K562 (cell line): Measurements from ENCODE around the gene EEFSEC. TPM values are rescaled to one million over a fixed set of nuclear protein-coding genes. Genes with fewer than 3 reads are reported as not detected.

Source experiments
- ATAC-seq: fragments of 200-7000 bp; cut with Tn5 transposase; 3 replicates; pipeline ENCODE4 v1.9.1; 2020; ENCODE audit warnings: moderate library complexity
- BruUV-seq: library from RNA; stranded (reverse); fragments of 400-500 nt; replicated peaks from 2 replicates; lab custom pipeline; 2021; lab: Mats Ljungman, UMichigan
- CTCF ChIA-PET: fragments of 300-600 bp; formaldehyde crosslinking; extraction: SDS; loops from one replicate; lab custom pipeline; 2021; ENCODE audit warnings: low intra/inter-chr PET ratio; lab: Yijun Ruan, JAX
- POLR2A ChIA-PET: fragments of 300-600, 350-650 bp; sonication (Branson Sonifier 250); formaldehyde crosslinking; extraction: SDS; loops from one replicate; lab custom pipeline; 2021; ENCODE audit warnings: antibody characterized with exemption, inconsistent platforms; lab: Yijun Ruan, JAX
- DNase-seq, 4 experiments: peaks; one replicate each; pipeline versions ENCODE4 v3.0.0 to v3.0.0-alpha.2; 2011 to 2018; ENCODE audit warnings: low spot score in 3 of 4, mixed read lengths in 3 of 4; ENCODE audit errors: extremely low read depth in 1 of 4
- FAIRE-seq: peaks from 2 replicates; lab custom pipeline; 2011; peaks lifted over from hg19 to GRCh38; lab: Jason Lieb, UNC
- H2AFZ ChIP-seq: 2 replicates; pipeline ENCODE4 v1.6.0; 2011; ENCODE audit warnings: low read depth, low read length, control low read depth, inconsistent platforms
- H3K27ac ChIP-seq: fragments of 200-600 bp; 3 replicates; pipeline ENCODE4 v1.8.0; 2011; ENCODE audit warnings: low read depth, mild to moderate bottlenecking, control low read depth, inconsistent platforms, low read length, moderate library complexity, mixed read lengths; ENCODE audit errors: extremely low read depth
- H3K27me3 ChIP-seq, 2 experiments: fragments of 300-600 bp in 1 of 2; 2 replicates in 1 of 2; 3 replicates in 1 of 2; pipeline versions ENCODE4 v1.6.0 to v1.8.0; 2011; ENCODE audit warnings: inconsistent platforms in 2 of 2, low read length in 2 of 2, mild to moderate bottlenecking in 1 of 2, mixed read lengths in 1 of 2, moderate library complexity in 1 of 2; ENCODE audit not compliant: control insufficient read depth in 2 of 2, insufficient read depth in 2 of 2
- H3K36me3 ChIP-seq: fragments of 300-600 bp; 3 replicates; pipeline ENCODE4 v1.8.0; 2011; ENCODE audit warnings: mild to moderate bottlenecking, low read length, inconsistent platforms; ENCODE audit not compliant: control insufficient read depth, insufficient read depth
- H3K4me1 ChIP-seq, 2 experiments: fragments of 200-600 bp in 1 of 2; replicated peaks in 1 of 2; 2 replicates in 1 of 2; 3 replicates in 1 of 2; pipeline versions ENCODE4 v1.5.1 to v1.8.0; 2011; ENCODE audit warnings: inconsistent platforms in 2 of 2, low read length in 2 of 2, mild to moderate bottlenecking in 1 of 2, mixed read lengths in 1 of 2, moderate library complexity in 1 of 2; ENCODE audit not compliant: control insufficient read depth in 2 of 2, insufficient read depth in 2 of 2
- H3K4me2 ChIP-seq: 2 replicates; pipeline ENCODE4 v1.6.1; 2011; ENCODE audit warnings: low read length, control low read depth, inconsistent platforms, mixed read lengths; ENCODE audit not compliant: insufficient read depth
- H3K4me3 ChIP-seq: fragments of 200-600 bp; sonication (generic), shearing (Covaris generic); 2 replicates; pipeline ENCODE4 v1.5.1; 2016; ENCODE audit warnings: control low read depth, inconsistent platforms
- H3K79me2 ChIP-seq: fragments of 200-600 bp; 3 replicates; pipeline ENCODE4 v1.8.0; 2011; ENCODE audit warnings: low read length, inconsistent platforms; ENCODE audit not compliant: control insufficient read depth, insufficient read depth
- H3K9ac ChIP-seq, 2 experiments: 2 replicates each; pipeline versions ENCODE4 v1.6.0 to v1.6.1; 2011; ENCODE audit warnings: low read depth in 2 of 2, low read length in 2 of 2, control low read depth in 1 of 2, inconsistent platforms in 1 of 2, mild to moderate bottlenecking in 1 of 2, mixed read lengths in 1 of 2; ENCODE audit not compliant: insufficient read depth in 1 of 2
- H3K9me1 ChIP-seq: one replicate; pipeline ENCODE4 v1.6.0; 2011; ENCODE audit warnings: inconsistent platforms, mild to moderate bottlenecking, low read length, moderate library complexity; ENCODE audit not compliant: control insufficient read depth, insufficient read depth
- H3K9me3 ChIP-seq: replicated peaks from 2 replicates; pipeline ENCODE4 v1.5.1; 2011; ENCODE audit warnings: low read depth, low read length, inconsistent platforms; ENCODE audit not compliant: control insufficient read depth, insufficient read depth
- H4K20me1 ChIP-seq: replicated peaks from 2 replicates; pipeline ENCODE4 v1.6.1; 2011; ENCODE audit warnings: low read length, inconsistent platforms, mixed read lengths; ENCODE audit not compliant: control insufficient read depth, insufficient read depth
- COPS2 ChIP-seq: fragments of 450-650 bp; conservative IDR thresholded peaks from 2 replicates; pipeline ENCODE4 v1.6.1; 2016; ENCODE audit warnings: mild to moderate bottlenecking, moderate library complexity
- CREBBP ChIP-seq: IDR thresholded peaks from one replicate; pipeline ENCODE4 v1.6.1; 2012; ENCODE audit warnings: low read depth, mild to moderate bottlenecking, control low read depth, inconsistent platforms, low read length
- NBN ChIP-seq: fragments of 450-650 bp; IDR thresholded peaks from 2 replicates; pipeline ENCODE4 v1.6.1; 2016; ENCODE audit warnings: low read depth, mild to moderate bottlenecking
- RAD21 ChIP-seq, 2 experiments: fragments of 250-450 bp in 1 of 2; fragments of 450-650 bp in 1 of 2; sonication (Bioruptor Pico) in 1 of 2; formaldehyde crosslinking in 1 of 2; IDR thresholded peaks in 1 of 2; conservative IDR thresholded peaks in 1 of 2; 2 replicates each; pipeline versions ENCODE4 v1.4.0 to v1.8.0; 2020 to 2022; ENCODE audit warnings: mild to moderate bottlenecking in 2 of 2, moderate library complexity in 1 of 2
- RBM25 ChIP-seq: fragments of 200-400 bp; formaldehyde crosslinking; IDR thresholded peaks from 2 replicates; pipeline ENCODE4 v1.6.1; 2018; ENCODE audit warnings: low read length, low read depth, moderate library complexity; ENCODE audit not compliant: severe bottlenecking
- WGBS: fragments of 100-300 bp; shearing (Covaris generic); methylation state at CpG from one replicate; pipeline ENCODE4 v1.1.6; 2016; ENCODE audit warnings: low coverage, mixed read lengths; ENCODE audit not compliant: insufficient coverage; ENCODE audit errors: missing lambda C conversion rate; 5-methylcytosine and 5-hydroxymethylcytosine counted together
- in situ Hi-C: fragments of 300-500 bp; cut with MboI; formaldehyde crosslinking; loops from 4 replicates; pipeline ENCODE4 v1.15.0; 2018; ENCODE audit warnings: inconsistent platforms, mixed read lengths
- intact Hi-C: fragments of 100-400 bp; cut with micrococcal nuclease; formaldehyde crosslinking; loops from 2 replicates; pipeline ENCODE4 v1.14.2; 2022
- polyA plus RNA-seq, 8 experiments: library from polyadenylated mRNA; depleted of rRNA in 4 of 8; stranded (reverse) in 5 of 8; unstranded in 3 of 8; fragments of >200 nt; fragmentation: Nextera tagmentation in 2 of 8; fragmentation: Illumina TruSeq in 1 of 8; extraction: Ambion mirVana in 2 of 8; extraction: Trizol in 1 of 8; gene quantifications; 2 replicates each; pipeline versions ENCODE4 v1.2.1 to v1.2.3, GENCODE V29; 2011 to 2014; ENCODE audit warnings: inconsistent platforms in 1 of 8, missing spikeins in 1 of 8
- total RNA-seq, 7 experiments: library from RNA; depleted of rRNA in 6 of 7; stranded (reverse); fragments of >200 nt in 6 of 7; fragmentation: Illumina TruSeq in 2 of 7; extraction: Trizol in 2 of 7; gene quantifications; 2 replicates each; pipeline versions ENCODE4 v1.2.1 to v1.2.3, GENCODE V29; 2011 to 2021; ENCODE audit warnings: low replicate concordance in 1 of 7
- TF ChIP-seq, protein P1 (sequence below): fragments of 200-800 bp; sonication (Bioruptor generic); IDR thresholded peaks from 2 replicates; pipeline ENCODE4 v1.6.1; 2017; ENCODE audit warnings: missing genetic modification characterization, missing compliant biosample characterization
- TF ChIP-seq, protein P2 (sequence below), 2 experiments: fragments of 450-650 bp; formaldehyde crosslinking in 1 of 2; IDR thresholded peaks; 2 replicates each; pipeline versions ENCODE4 v1.4.0 to v1.6.1; 2014 to 2020; ENCODE audit warnings: mild to moderate bottlenecking in 2 of 2, borderline replicate concordance in 1 of 2, low read depth in 1 of 2
- TF ChIP-seq, protein P3 (sequence below), 2 experiments: fragments of 450-650 bp in 1 of 2; sonication (generic) in 1 of 2; formaldehyde crosslinking; conservative IDR thresholded peaks; 2 replicates each; pipeline versions ENCODE4 v1.4.0 to v1.8.1; 2020 to 2022; ENCODE audit warnings: mild to moderate bottlenecking in 1 of 2, missing genetic modification reagents in 1 of 2

Gene EEFSEC
- total and polyA plus RNA-seq, 9 of the 15 experiments (the other 6 are each of a cell fraction or from before 2014, with no cell fraction given) = 0.35 to 11.8 (median 7.7) TPM

DNA sequence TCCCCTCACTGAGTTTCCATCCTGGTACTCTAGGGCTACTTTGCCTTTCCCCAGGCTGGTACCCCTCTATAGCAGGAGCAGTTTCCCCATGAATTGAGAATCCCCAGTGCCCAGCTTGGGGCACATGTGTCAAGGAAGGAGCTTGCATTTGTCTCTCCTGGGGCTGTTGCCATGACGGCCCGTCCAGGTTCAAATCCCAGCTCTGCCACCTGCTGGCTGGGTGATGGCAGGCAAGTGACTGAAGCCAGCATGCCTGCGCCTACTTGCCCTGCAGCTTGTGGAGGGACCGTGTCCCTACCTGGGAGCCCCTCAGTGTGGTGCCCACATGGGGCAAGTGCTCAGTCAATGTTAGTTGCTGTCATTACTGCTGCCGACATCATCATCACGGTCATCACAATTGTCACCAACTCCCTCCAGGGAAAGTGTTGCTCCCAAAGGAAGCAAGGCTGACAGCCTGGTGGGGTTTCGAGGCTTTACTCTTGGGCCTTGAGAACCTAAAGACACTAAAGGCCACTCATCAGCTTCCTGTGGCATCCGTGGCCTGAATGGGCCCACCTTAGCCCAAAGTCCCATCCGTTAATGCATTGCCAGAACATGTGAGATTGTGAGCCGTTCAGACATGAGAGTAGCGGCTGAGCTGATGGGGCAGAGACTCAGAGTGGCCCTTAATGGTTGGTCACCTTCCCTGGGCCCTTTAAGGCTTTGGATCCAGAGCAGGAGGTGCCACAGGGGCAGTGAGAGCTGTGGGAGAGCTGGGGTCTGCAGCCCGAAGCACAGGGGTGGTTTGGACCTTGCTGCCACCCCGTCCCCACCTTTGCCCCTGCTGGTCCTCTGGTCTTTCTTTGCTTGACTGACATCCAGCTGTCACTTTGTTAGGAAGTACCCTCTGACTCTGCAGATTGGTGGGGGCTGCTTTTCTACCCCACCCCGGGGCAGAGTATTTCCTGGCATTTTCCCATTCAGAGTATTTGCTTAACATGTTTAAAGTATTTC is 169.0 kb downstream of the EEFSEC start:
- H3K9me1 ChIP-seq = no peaks in the 10 kb centered on the region
- peak; percentile 78 for FAIRE-seq
- intact Hi-C loops = no loop called here
- DNase-seq = peak; percentile 20 to 40 (median 26)
- no peaks in the 10 kb centered on the region for H3K79me2 ChIP-seq
- H3K4me2 ChIP-seq = no peak overlapping the region
- H3K4me1 ChIP-seq = no peaks in the 10 kb centered on the region; a peak in 1 of 5 replicates
- H3K9me3 ChIP-seq = no peaks in the 10 kb centered on the region
- no peak overlapping the region for H3K27ac ChIP-seq
- no peaks in the 10 kb centered on the region for H3K27me3 ChIP-seq
- CTCF ChIA-PET = interaction anchor here (1.3 to 1.9 kb wide), 2 partner anchors 152 to 227 kb away, joined by 4 to 9 read pairs; no protein-coding TSS in a partner anchor
- no peak overlapping the region for H3K4me3 ChIP-seq
- no peak overlapping the region for H2AFZ ChIP-seq
- no TSS peak for BruUV-seq
- in situ Hi-C loops = no loop called here
- no peaks in the 10 kb centered on the region for H4K20me1 ChIP-seq
- 81% methylated on average over 10 of the region's 14 CpGs for WGBS
- H3K36me3 ChIP-seq = no peaks in the 10 kb centered on the region
- POLR2A ChIA-PET = interaction anchor here (0.6 to 1.2 kb wide), 4 partner anchors 11 to 101 kb away, joined by 3 to 5 read pairs (median 3); no protein-coding TSS in a partner anchor
- H3K9ac ChIP-seq = no peak overlapping the region
- ATAC-seq = peak; percentile 86
- no peak for TF ChIP-seq CREBBP
- TF ChIP-seq, protein P1, sequence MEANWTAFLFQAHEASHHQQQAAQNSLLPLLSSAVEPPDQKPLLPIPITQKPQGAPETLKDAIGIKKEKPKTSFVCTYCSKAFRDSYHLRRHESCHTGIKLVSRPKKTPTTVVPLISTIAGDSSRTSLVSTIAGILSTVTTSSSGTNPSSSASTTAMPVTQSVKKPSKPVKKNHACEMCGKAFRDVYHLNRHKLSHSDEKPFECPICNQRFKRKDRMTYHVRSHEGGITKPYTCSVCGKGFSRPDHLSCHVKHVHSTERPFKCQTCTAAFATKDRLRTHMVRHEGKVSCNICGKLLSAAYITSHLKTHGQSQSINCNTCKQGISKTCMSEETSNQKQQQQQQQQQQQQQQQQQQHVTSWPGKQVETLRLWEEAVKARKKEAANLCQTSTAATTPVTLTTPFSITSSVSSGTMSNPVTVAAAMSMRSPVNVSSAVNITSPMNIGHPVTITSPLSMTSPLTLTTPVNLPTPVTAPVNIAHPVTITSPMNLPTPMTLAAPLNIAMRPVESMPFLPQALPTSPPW (CRISPR knock-in tag) = no peak
- TF ChIP-seq, protein P2, sequence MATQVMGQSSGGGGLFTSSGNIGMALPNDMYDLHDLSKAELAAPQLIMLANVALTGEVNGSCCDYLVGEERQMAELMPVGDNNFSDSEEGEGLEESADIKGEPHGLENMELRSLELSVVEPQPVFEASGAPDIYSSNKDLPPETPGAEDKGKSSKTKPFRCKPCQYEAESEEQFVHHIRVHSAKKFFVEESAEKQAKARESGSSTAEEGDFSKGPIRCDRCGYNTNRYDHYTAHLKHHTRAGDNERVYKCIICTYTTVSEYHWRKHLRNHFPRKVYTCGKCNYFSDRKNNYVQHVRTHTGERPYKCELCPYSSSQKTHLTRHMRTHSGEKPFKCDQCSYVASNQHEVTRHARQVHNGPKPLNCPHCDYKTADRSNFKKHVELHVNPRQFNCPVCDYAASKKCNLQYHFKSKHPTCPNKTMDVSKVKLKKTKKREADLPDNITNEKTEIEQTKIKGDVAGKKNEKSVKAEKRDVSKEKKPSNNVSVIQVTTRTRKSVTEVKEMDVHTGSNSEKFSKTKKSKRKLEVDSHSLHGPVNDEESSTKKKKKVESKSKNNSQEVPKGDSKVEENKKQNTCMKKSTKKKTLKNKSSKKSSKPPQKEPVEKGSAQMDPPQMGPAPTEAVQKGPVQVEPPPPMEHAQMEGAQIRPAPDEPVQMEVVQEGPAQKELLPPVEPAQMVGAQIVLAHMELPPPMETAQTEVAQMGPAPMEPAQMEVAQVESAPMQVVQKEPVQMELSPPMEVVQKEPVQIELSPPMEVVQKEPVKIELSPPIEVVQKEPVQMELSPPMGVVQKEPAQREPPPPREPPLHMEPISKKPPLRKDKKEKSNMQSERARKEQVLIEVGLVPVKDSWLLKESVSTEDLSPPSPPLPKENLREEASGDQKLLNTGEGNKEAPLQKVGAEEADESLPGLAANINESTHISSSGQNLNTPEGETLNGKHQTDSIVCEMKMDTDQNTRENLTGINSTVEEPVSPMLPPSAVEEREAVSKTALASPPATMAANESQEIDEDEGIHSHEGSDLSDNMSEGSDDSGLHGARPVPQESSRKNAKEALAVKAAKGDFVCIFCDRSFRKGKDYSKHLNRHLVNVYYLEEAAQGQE (IDR thresholded peaks at IDR 0.05; ENCODE audit: borderline replicate concordance) = peak; percentile 41; the same call in 1 of the 2 replicates
- TF ChIP-seq, protein P2 (CRISPR knock-in tag; IDR thresholded peaks at IDR 0.05; ENCODE audit: low read depth) = no peak
- no peak for TF ChIP-seq NBN
- no peak for TF ChIP-seq RBM25
- peak; percentile 40 to 59 for TF ChIP-seq RAD21 (CRISPR knock-in tag; conservative IDR thresholded peaks at IDR 0.05 in 1 of 2, IDR thresholded peaks at IDR 0.05 in 1 of 2)
- no peak for TF ChIP-seq COPS2
- TF ChIP-seq, protein P3, sequence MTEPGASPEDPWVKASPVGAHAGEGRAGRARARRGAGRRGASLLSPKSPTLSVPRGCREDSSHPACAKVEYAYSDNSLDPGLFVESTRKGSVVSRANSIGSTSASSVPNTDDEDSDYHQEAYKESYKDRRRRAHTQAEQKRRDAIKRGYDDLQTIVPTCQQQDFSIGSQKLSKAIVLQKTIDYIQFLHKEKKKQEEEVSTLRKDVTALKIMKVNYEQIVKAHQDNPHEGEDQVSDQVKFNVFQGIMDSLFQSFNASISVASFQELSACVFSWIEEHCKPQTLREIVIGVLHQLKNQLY (CRISPR knock-in tag; conservative IDR thresholded peaks at IDR 0.05) = no peak
